ENCODE data around the gene CXCL9.

The CXCL9 gene

GRCh38 chr4:75997946-75998345 is 9.4 kb downstream of the CXCL9 start:
- Histone ChIP-seq H3K27ac (no peak overlapping the region), H3K9me3 (ENCODE audit: severe bottlenecking) (no peaks in the 10 kb centered on the region), H3K36me3 (no peaks in the 10 kb centered on the region), H3K4me3 (ENCODE audit: low read depth, low read length) (no peak overlapping the region), H3K27me3 (ENCODE audit: insufficient read depth, low read depth, severe bottlenecking) (no peaks in the 10 kb centered on the region)
- TF ChIP-seq CTCF (IDR thresholded peaks at IDR 0.05; ENCODE audit: low read depth, low read length), result no peak
- DNase-seq, result no peak

- Histone ChIP-seq H3K4me3 (ENCODE audit: low read depth, low read length) (no peak overlapping the region), H3K9me3 (ENCODE audit: severe bottlenecking) (no peaks in the 10 kb centered on the region), H3K36me3 (no peaks in the 10 kb centered on the region), H3K27me3 (ENCODE audit: insufficient read depth, low read depth, severe bottlenecking) (no peaks in the 10 kb centered on the region), H3K27ac (no peak overlapping the region)
- TF ChIP-seq CTCF (IDR thresholded peaks at IDR 0.05; ENCODE audit: low read depth, low read length), result no peak
- no peak for DNase-seq
These were observed 10.2 kb downstream of the CXCL9 start for GRCh38 chr4:75997081-75997480.

GRCh38 chr4:75995727-75996126 is 11.6 kb downstream of the CXCL9 start:
- Histone ChIP-seq H3K27ac (no peak overlapping the region), H3K36me3 (no peaks in the 10 kb centered on the region), H3K4me3 (ENCODE audit: low read depth, low read length) (no peak overlapping the region), H3K9me3 (ENCODE audit: severe bottlenecking) (no peaks in the 10 kb centered on the region), H3K27me3 (ENCODE audit: insufficient read depth, low read depth, severe bottlenecking) (no peaks in the 10 kb centered on the region)
- DNase-seq, result no peak
- TF ChIP-seq CTCF (IDR thresholded peaks at IDR 0.05; ENCODE audit: low read depth, low read length), result peak; percentile 29; the same call in 1 of the 2 replicates

GRCh38 chr4:75992462-75992861 is 14.8 kb downstream of the CXCL9 start:
- no peak overlapping the region for H3K4me3 ChIP-seq (ENCODE audit: low read depth, low read length)
- no peak overlapping the region for H3K27ac ChIP-seq
- no peaks in the 10 kb centered on the region for H3K9me3 ChIP-seq (ENCODE audit: severe bottlenecking)
- no peaks in the 10 kb centered on the region for H3K27me3 ChIP-seq (ENCODE audit: insufficient read depth, low read depth, severe bottlenecking)
- DNase-seq, result no peak
- TF ChIP-seq CTCF (IDR thresholded peaks at IDR 0.05; ENCODE audit: low read depth, low read length), result no peak
- peaks cover 2% of the 10 kb centered on the region for H3K36me3 ChIP-seq

- Histone ChIP-seq H3K36me3 (peaks cover 2% of the 10 kb centered on the region), H3K27ac (peak overlapping the region; percentile 63), H3K4me3 (ENCODE audit: low read depth, low read length) (peak overlapping the region; percentile 81), H3K27me3 (ENCODE audit: insufficient read depth, low read depth, severe bottlenecking) (no peaks in the 10 kb centered on the region), H3K9me3 (ENCODE audit: severe bottlenecking) (no peaks in the 10 kb centered on the region)
- no peak for DNase-seq
- TF ChIP-seq CTCF (IDR thresholded peaks at IDR 0.05; ENCODE audit: low read depth, low read length), result no peak
These were observed 17.3 kb downstream of the CXCL9 start for GRCh38 chr4:75989846-75990528.

- no peak for TF ChIP-seq CTCF (IDR thresholded peaks at IDR 0.05; ENCODE audit: low read depth, low read length)
- Histone ChIP-seq H3K36me3 (peaks cover 17% of the 10 kb centered on the region), H3K9me3 (ENCODE audit: severe bottlenecking) (no peaks in the 10 kb centered on the region), H3K27me3 (ENCODE audit: insufficient read depth, low read depth, severe bottlenecking) (no peaks in the 10 kb centered on the region), H3K4me3 (ENCODE audit: low read depth, low read length) (no peak overlapping the region), H3K27ac (no peak overlapping the region)
- no peak for DNase-seq
These were observed 22.2 kb downstream of the CXCL9 start for GRCh38 chr4:75985116-75985515.

All from WERI-Rb-1 (cell line).